Tibial nerve (tissue), 4 donors: ENCODE measurements around the gene SLF2. TPM values are rescaled to one million over a fixed set of nuclear protein-coding genes. Genes with fewer than 3 reads are reported as not detected.

Experiments used
- DNase-seq, 2 donors: peaks; one replicate each; pipeline ENCODE4 v3.0.0-alpha.2; 2019; ENCODE audit warnings: low spot score in 2 of 2
- H3K27ac ChIP-seq, 4 donors: fragments of 200-600 bp; sonication (generic) in 3 of 4; one replicate each; pipeline ENCODE4 v1.5.1; 2017 to 2019; ENCODE audit warnings: mild to moderate bottlenecking in 1 of 4
- H3K27me3 ChIP-seq, 2 donors: fragments of 200-600 bp; sonication (generic) in 1 of 2; one replicate each; pipeline versions ENCODE4 v1.5.1 to v1.6.0; 2017 to 2019
- H3K36me3 ChIP-seq, 3 donors: fragments of 200-600 bp; sonication (generic); one replicate each; pipeline ENCODE4 v1.5.1; 2018 to 2019
- H3K4me1 ChIP-seq, 4 donors: fragments of 200-600 bp; sonication (generic) in 3 of 4; one replicate each; pipeline ENCODE4 v1.5.1; 2017 to 2019
- H3K4me3 ChIP-seq, 4 donors: fragments of 200-600 bp; sonication (generic) in 3 of 4; one replicate each; pipeline ENCODE4 v1.5.1; 2017 to 2019; ENCODE audit warnings: mild to moderate bottlenecking in 1 of 4, moderate library complexity in 1 of 4
- H3K9me3 ChIP-seq, 4 donors: fragments of 200-600 bp; sonication (generic) in 3 of 4; one replicate each; pipeline ENCODE4 v1.5.1; 2017 to 2019
- CTCF ChIP-seq, 5 experiments: fragments of 200-600 bp in 3 of 5; fragments of 450-650 bp in 2 of 5; sonication (generic) in 3 of 5; IDR thresholded peaks; one replicate each; pipeline ENCODE4 v1.5.1; 2016 to 2019; ENCODE audit warnings: antibody characterized with exemption in 5 of 5, mild to moderate bottlenecking in 3 of 5, moderate library complexity in 2 of 5
- EP300 ChIP-seq, 2 donors: sonication (generic); formaldehyde crosslinking; IDR thresholded peaks; one replicate each; pipeline ENCODE4 v1.6.1; 2017; ENCODE audit warnings: antibody characterized with exemption in 2 of 2, mild to moderate bottlenecking in 1 of 2
- POLR2A ChIP-seq, 2 donors: fragments of 450-650 bp; IDR thresholded peaks; one replicate each; pipeline ENCODE4 v1.6.1; 2017; ENCODE audit warnings: antibody characterized with exemption in 2 of 2, mild to moderate bottlenecking in 2 of 2, moderate library complexity in 2 of 2
- WGBS, 2 donors: methylation state at CpG; one replicate each; pipeline ENCODE4 v1.1.5; 2018; 5-methylcytosine and 5-hydroxymethylcytosine counted together
- total RNA-seq, 4 donors: library from RNA; depleted of rRNA; stranded (reverse); fragments of >200 nt; gene quantifications; one replicate each; pipeline ENCODE4 v1.1.0, GENCODE V29; 2016

The SLF2 gene
- total RNA-seq, 4 donors from 2014 or later: 25.7 to 37.7 (median 29.7) TPM

GRCh38 chr10:100917071-100917470 is 4.3 kb downstream of the SLF2 start:
- Histone ChIP-seq H3K9me3 (no peaks in the 10 kb centered on the region), H3K4me1 (peaks cover 0 to 45% (median 21%) of the 10 kb centered on the region in 4 donors), H3K36me3 (peaks cover 0 to 57% (median 0%) of the 10 kb centered on the region in 3 donors), H3K4me3 (no peak overlapping the region), H3K27me3 (no peaks in the 10 kb centered on the region), H3K27ac (no peak overlapping the region)
- TF ChIP-seq POLR2A (IDR thresholded peaks at IDR 0.05): no peak
- no peak for TF ChIP-seq EP300 (IDR thresholded peaks at IDR 0.05)
- no peak for TF ChIP-seq CTCF (IDR thresholded peaks at IDR 0.05)
- 67 to 71% methylated on average over 3 of the region's 3 CpGs for WGBS, 2 donors
- DNase-seq: no peak

DNA sequence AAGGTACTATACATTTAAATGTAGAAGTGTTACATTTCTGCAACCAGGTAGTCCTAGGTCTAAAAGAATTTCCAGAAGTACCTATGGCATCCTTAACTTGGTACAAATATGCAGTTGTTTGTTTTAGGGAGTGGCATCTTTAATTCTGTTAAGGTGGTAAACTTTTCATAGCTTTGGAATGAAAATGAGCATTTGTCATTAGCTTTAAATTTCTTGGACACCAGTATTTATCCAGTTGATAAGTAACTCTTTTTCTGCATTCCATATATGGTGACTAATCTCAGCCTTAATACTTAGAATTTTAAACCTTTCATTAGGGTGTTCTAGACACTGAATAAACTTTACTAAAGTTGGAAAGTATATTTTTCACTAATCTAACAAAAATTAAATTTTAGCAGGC is 10.8 kb downstream of the SLF2 start:
- H3K27me3 ChIP-seq: no peaks in the 10 kb centered on the region
- H3K27ac ChIP-seq: no peak overlapping the region
- H3K4me3 ChIP-seq: no peak overlapping the region
- no peak for DNase-seq
- no peaks in the 10 kb centered on the region for H3K9me3 ChIP-seq
- H3K36me3 ChIP-seq: peaks cover 0 to 98% (median 9%) of the 10 kb centered on the region in 3 donors
- TF ChIP-seq CTCF (IDR thresholded peaks at IDR 0.05) (no peak), EP300 (IDR thresholded peaks at IDR 0.05) (no peak), POLR2A (IDR thresholded peaks at IDR 0.05) (no peak)
- peaks cover 0 to 9% (median 0%) of the 10 kb centered on the region in 4 donors for H3K4me1 ChIP-seq

GRCh38 chr10:100927266-100927665 is 14.5 kb downstream of the SLF2 start:
- H3K4me3 ChIP-seq: no peak overlapping the region
- peaks cover 0 to 9% (median 0%) of the 10 kb centered on the region in 4 donors for H3K4me1 ChIP-seq
- TF ChIP-seq EP300 (IDR thresholded peaks at IDR 0.05) (no peak), CTCF (IDR thresholded peaks at IDR 0.05) (no peak), POLR2A (IDR thresholded peaks at IDR 0.05) (no peak)
- H3K36me3 ChIP-seq: peaks cover 4 to 97% (median 14%) of the 10 kb centered on the region in 3 donors
- H3K9me3 ChIP-seq: no peaks in the 10 kb centered on the region
- H3K27me3 ChIP-seq: no peaks in the 10 kb centered on the region
- DNase-seq: no peak
- WGBS, 2 donors: 76 to 84% methylated on average over 5 of the region's 5 CpGs
- H3K27ac ChIP-seq: no peak overlapping the region

- 0 to 72% methylated on average over 1 of the region's 1 CpG for WGBS, 2 donors
- H3K36me3 ChIP-seq: peaks cover 4 to 97% (median 14%) of the 10 kb centered on the region in 3 donors
- no peaks in the 10 kb centered on the region for H3K27me3 ChIP-seq
- no peaks in the 10 kb centered on the region for H3K9me3 ChIP-seq
- H3K27ac ChIP-seq: no peak overlapping the region
- TF ChIP-seq EP300 (IDR thresholded peaks at IDR 0.05) (no peak), POLR2A (IDR thresholded peaks at IDR 0.05) (no peak), CTCF (IDR thresholded peaks at IDR 0.05) (no peak)
- no peak for DNase-seq
- H3K4me3 ChIP-seq: no peak overlapping the region
- H3K4me1 ChIP-seq: peaks cover 0 to 9% (median 0%) of the 10 kb centered on the region in 4 donors
Measured at GRCh38 chr10:100928039-100928438, 15.3 kb downstream of the SLF2 start.

DNA sequence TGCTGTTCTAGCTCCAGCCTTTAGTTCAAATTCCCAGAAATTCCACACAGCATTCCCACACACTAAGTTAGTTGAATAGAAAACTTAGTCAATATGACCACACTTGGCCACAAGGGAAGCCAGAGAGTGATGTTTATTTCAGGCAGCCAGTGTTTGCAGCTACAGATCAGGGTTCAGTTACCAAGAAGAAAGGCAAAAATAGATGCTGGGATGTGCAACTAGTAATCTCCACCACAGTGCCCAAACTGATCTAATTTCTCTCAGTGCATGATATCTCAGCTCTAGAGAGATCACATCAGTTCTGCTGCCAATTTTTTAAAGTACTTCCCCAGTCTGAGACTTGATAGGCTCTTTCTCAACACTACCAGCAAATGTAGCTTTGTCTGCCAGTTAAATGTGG is 17.6 kb downstream of the SLF2 start:
- Histone ChIP-seq H3K4me1 (peaks cover 0 to 3% (median 0%) of the 10 kb centered on the region in 4 donors), H3K27me3 (no peaks in the 10 kb centered on the region), H3K36me3 (peaks cover 4 to 97% (median 6%) of the 10 kb centered on the region in 3 donors), H3K4me3 (no peak overlapping the region), H3K9me3 (no peaks in the 10 kb centered on the region), H3K27ac (no peak overlapping the region)
- TF ChIP-seq EP300 (IDR thresholded peaks at IDR 0.05) (no peak), POLR2A (IDR thresholded peaks at IDR 0.05) (no peak), CTCF (IDR thresholded peaks at IDR 0.05) (no peak)
- DNase-seq: no peak
